HepG2 (cell line): Measurements from ENCODE around the gene ATL2. TPM values are rescaled to one million over a fixed set of nuclear protein-coding genes. Genes with fewer than 3 reads are reported as not detected.

Source experiments
- BRF2 ChIP-seq: sonication (generic); formaldehyde crosslinking; IDR thresholded peaks from 2 replicates; pipeline ENCODE4 v1.8.1; 2022; ENCODE audit warnings: mild to moderate bottlenecking, missing genetic modification reagents
- HNRNPK ChIP-seq: fragments of 200-400 bp; formaldehyde crosslinking; IDR thresholded peaks from 2 replicates; pipeline ENCODE4 v1.6.1; 2018; ENCODE audit warnings: low read length, low read depth, moderate library complexity, mild to moderate bottlenecking; ENCODE audit not compliant: poor library complexity, severe bottlenecking
- HNRNPUL1 ChIP-seq: fragments of 200-400 bp; formaldehyde crosslinking; IDR thresholded peaks from 2 replicates; pipeline ENCODE4 v1.6.1; 2017; ENCODE audit warnings: low read depth, mild to moderate bottlenecking, low read length, moderate library complexity
- MATR3 ChIP-seq: sonication (generic); formaldehyde crosslinking; IDR thresholded peaks from 2 replicates; pipeline ENCODE4 v1.4.0; 2020; ENCODE audit warnings: missing genetic modification reagents
- NR2C2 ChIP-seq: sonication (generic); formaldehyde crosslinking; IDR thresholded peaks from 2 replicates; pipeline ENCODE4 v1.4.0; 2020; ENCODE audit warnings: missing genetic modification reagents, mild to moderate bottlenecking, moderate library complexity, borderline replicate concordance
- PLSCR1 ChIP-seq: sonication (generic); formaldehyde crosslinking; IDR thresholded peaks from 2 replicates; pipeline ENCODE4 v1.5.0; 2020; ENCODE audit warnings: missing genetic modification reagents, mild to moderate bottlenecking, borderline replicate concordance
- SKI ChIP-seq: fragments of 450-650 bp; IDR thresholded peaks from one replicate; pipeline ENCODE4 v1.6.1; 2018; ENCODE audit warnings: mild to moderate bottlenecking; ENCODE audit not compliant: partially characterized antibody
- TEAD2 ChIP-seq: sonication (generic); formaldehyde crosslinking; IDR thresholded peaks from 2 replicates; pipeline ENCODE4 v1.9.0; 2021; ENCODE audit warnings: missing genetic modification reagents
- ZBTB8A ChIP-seq: sonication (generic); formaldehyde crosslinking; IDR thresholded peaks from 2 replicates; pipeline ENCODE4 v1.4.0; 2020; ENCODE audit warnings: mild to moderate bottlenecking, low read depth, missing genetic modification reagents, borderline replicate concordance
- ZFYVE20 ChIP-seq: sonication (generic); formaldehyde crosslinking; IDR thresholded peaks from 2 replicates; pipeline ENCODE4 v1.8.0; 2023; ENCODE audit warnings: low read depth, mild to moderate bottlenecking, moderate library complexity, missing genetic modification reagents, borderline replicate concordance
- ZMYM2 ChIP-seq: sonication (generic); formaldehyde crosslinking; IDR thresholded peaks from 2 replicates; pipeline ENCODE4 v1.8.0; 2022; ENCODE audit warnings: mild to moderate bottlenecking, missing genetic modification reagents
- ZNF335 ChIP-seq: sonication (generic); formaldehyde crosslinking; IDR thresholded peaks from 2 replicates; pipeline ENCODE4 v1.4.0; 2020; ENCODE audit warnings: missing genetic modification reagents
- ZNF33B ChIP-seq: sonication (generic); formaldehyde crosslinking; IDR thresholded peaks from 2 replicates; pipeline ENCODE4 v1.5.1; 2020; ENCODE audit warnings: mild to moderate bottlenecking, missing genetic modification reagents
- ZNF574 ChIP-seq: sonication (generic); formaldehyde crosslinking; IDR thresholded peaks from 2 replicates; pipeline ENCODE4 v1.4.0; 2020; ENCODE audit warnings: missing genetic modification reagents
- ZNF577 ChIP-seq: sonication (generic); formaldehyde crosslinking; IDR thresholded peaks from 2 replicates; pipeline ENCODE4 v1.4.0; 2020; ENCODE audit warnings: mild to moderate bottlenecking, low read depth, missing genetic modification reagents, borderline replicate concordance
- ZNF616 ChIP-seq: sonication (generic); formaldehyde crosslinking; IDR thresholded peaks from 2 replicates; pipeline ENCODE4 v1.5.0; 2020; ENCODE audit warnings: low read depth, mild to moderate bottlenecking, missing genetic modification reagents
- polyA plus RNA-seq, 8 experiments: library from polyadenylated mRNA; depleted of rRNA in 3 of 8; stranded (reverse) in 7 of 8; unstranded in 1 of 8; fragments of >200 nt; fragmentation: Illumina TruSeq in 4 of 8; extraction: Trizol in 4 of 8; gene quantifications; 2 replicates each; pipeline versions ENCODE4 v1.2.1 to v1.2.3, GENCODE V29; 2011 to 2016; ENCODE audit warnings: low read depth in 4 of 8, missing spikeins in 1 of 8, mixed read lengths in 1 of 8; ENCODE audit not compliant: insufficient read depth in 1 of 8
- total RNA-seq, 5 experiments: library from RNA; depleted of rRNA; stranded (reverse); fragments of >200 nt; fragmentation: Illumina TruSeq; extraction: Trizol; gene quantifications; 2 replicates each; pipeline ENCODE4 v1.2.3, GENCODE V29; 2016; ENCODE audit warnings: low read depth in 1 of 5
- TF ChIP-seq, protein P1 (sequence below), 2 experiments: IDR thresholded peaks; 2 replicates each; pipeline ENCODE4 v1.6.1; 2011 to 2012; ENCODE audit warnings: low read length in 2 of 2, borderline replicate concordance in 1 of 2, low read depth in 1 of 2, mild to moderate bottlenecking in 1 of 2, moderate library complexity in 1 of 2
- TF ChIP-seq, protein P2 (sequence below): IDR thresholded peaks from 2 replicates; pipeline ENCODE4 v1.6.1; 2018; ENCODE audit warnings: missing genetic modification reagents

The ATL2 gene
- total and polyA plus RNA-seq, 2 of the 13 experiments (the other 11 are each of a cell fraction or from before 2014, with no cell fraction given) = 56.5 to 119 TPM

DNA sequence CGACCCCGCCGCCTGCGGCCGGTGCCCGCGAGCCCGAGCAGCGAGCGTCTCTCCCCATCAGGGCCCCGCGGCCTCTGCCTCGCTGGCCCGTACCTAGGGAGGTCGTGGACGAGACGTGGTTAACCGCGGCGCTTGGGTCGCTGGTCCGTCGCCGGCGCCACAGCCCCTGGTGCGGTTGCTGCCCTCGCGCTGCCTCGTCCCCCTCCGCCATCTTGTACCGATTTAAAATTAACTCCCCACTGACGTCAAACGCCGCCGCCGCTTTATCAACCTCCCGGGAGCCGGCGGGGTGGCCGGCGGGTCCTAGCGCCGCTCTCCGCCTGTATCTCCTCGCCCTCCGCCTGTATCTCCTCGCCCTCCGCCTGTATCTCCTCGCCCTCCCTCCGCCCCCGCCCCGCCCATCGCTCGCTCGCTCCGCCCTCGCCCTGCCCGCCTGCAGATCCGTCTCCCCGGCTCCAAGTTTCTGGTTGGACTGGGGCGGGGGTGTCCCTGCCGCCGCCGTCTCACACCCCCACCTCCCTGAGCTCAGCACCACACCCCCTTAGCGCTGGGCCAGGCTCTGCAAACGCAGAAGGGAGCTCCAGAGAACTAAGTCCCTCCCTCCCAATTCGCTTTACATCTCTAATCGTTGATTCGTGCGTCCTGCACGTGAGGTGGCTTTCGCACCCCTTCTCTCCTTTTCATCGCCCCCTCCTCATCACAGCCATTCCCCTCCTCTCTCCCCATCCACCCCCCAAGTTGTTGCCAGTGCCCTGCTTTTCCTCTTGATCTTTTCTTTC is at the start of gene ATL2 (continued):
- TF ChIP-seq PLSCR1 (0 out of 2 replicates have a peak, but pooled peaks have one; percentile 62), ZNF577 (CRISPR knock-in tag) (0 out of 2 replicates have a peak, but pooled peaks have one; percentile 32), ZNF616 (CRISPR knock-in tag) (peak; percentile 70), ZNF574 (CRISPR knock-in tag) (peak; percentile 81), SKI (peak; percentile 74), ZNF335 (CRISPR knock-in tag) (peak; percentile 57; the same call in 1 of the 2 replicates), NR2C2 (peak; percentile 43), ZNF33B (CRISPR knock-in tag) (no peak), ZFYVE20 (0 out of 2 replicates have a peak, but pooled peaks have one; percentile 29), BRF2 (CRISPR knock-in tag) (no peak; the same call in 1 of the 2 replicates), ZBTB8A (0 out of 2 replicates have a peak, but pooled peaks have one; percentile 22), TEAD2 (CRISPR knock-in tag) (no peak), HNRNPK (peak; percentile 82), ZMYM2 (CRISPR knock-in tag) (no peak), HNRNPUL1 (no peak), MATR3 (CRISPR knock-in tag) (no peak)
- TF ChIP-seq, protein P1, sequence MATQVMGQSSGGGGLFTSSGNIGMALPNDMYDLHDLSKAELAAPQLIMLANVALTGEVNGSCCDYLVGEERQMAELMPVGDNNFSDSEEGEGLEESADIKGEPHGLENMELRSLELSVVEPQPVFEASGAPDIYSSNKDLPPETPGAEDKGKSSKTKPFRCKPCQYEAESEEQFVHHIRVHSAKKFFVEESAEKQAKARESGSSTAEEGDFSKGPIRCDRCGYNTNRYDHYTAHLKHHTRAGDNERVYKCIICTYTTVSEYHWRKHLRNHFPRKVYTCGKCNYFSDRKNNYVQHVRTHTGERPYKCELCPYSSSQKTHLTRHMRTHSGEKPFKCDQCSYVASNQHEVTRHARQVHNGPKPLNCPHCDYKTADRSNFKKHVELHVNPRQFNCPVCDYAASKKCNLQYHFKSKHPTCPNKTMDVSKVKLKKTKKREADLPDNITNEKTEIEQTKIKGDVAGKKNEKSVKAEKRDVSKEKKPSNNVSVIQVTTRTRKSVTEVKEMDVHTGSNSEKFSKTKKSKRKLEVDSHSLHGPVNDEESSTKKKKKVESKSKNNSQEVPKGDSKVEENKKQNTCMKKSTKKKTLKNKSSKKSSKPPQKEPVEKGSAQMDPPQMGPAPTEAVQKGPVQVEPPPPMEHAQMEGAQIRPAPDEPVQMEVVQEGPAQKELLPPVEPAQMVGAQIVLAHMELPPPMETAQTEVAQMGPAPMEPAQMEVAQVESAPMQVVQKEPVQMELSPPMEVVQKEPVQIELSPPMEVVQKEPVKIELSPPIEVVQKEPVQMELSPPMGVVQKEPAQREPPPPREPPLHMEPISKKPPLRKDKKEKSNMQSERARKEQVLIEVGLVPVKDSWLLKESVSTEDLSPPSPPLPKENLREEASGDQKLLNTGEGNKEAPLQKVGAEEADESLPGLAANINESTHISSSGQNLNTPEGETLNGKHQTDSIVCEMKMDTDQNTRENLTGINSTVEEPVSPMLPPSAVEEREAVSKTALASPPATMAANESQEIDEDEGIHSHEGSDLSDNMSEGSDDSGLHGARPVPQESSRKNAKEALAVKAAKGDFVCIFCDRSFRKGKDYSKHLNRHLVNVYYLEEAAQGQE (IDR thresholded peaks at IDR 0.05; ENCODE audit: borderline replicate concordance in 1 of 2, low read depth in 1 of 2, low read length in 2 of 2) = peak in 1 of 2 experiments; percentile 55; a peak in 1 of 4 replicates
- TF ChIP-seq, protein P2, sequence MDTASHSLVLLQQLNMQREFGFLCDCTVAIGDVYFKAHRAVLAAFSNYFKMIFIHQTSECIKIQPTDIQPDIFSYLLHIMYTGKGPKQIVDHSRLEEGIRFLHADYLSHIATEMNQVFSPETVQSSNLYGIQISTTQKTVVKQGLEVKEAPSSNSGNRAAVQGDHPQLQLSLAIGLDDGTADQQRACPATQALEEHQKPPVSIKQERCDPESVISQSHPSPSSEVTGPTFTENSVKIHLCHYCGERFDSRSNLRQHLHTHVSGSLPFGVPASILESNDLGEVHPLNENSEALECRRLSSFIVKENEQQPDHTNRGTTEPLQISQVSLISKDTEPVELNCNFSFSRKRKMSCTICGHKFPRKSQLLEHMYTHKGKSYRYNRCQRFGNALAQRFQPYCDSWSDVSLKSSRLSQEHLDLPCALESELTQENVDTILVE = peak; percentile 30
